Measurements from ENCODE around the gene MT1G.
"Not testable (repeated sequence)": the region's sequence is repeated elsewhere in the genome, so short reads cannot be mapped to it uniquely, and the experiment has no call there.

MT1G gene

GRCh38 chr16:56637814-56638750, 29.8 kb downstream of the MT1G start, which contains the start of gene MT1A:
Gene MT1A (plus strand): TSS chr16:56638666. CDS start chr16:56638739, 73 bp downstream.
- no peak for DNase-seq (ENCODE audit: low read depth, low spot score)

GRCh38 chr16:56636616-56637413, 31.1 kb downstream of the MT1G start:
- DNase-seq (ENCODE audit: low read depth, low spot score): no peak

GRCh38 chr16:56635441-56635967, 32.4 kb downstream of the MT1G start:
- no peak for DNase-seq (ENCODE audit: low read depth, low spot score)

- no peak for DNase-seq (ENCODE audit: low read depth, low spot score)
These were observed 33.0 kb downstream of the MT1G start for GRCh38 chr16:56634715-56635440.

GRCh38 chr16:56633535-56633934, 34.3 kb downstream of the MT1G start:
- no peak for DNase-seq (ENCODE audit: low read depth, low spot score)

GRCh38 chr16:56632848-56633365, 35.0 kb downstream of the MT1G start:
- no peak for DNase-seq (ENCODE audit: low read depth, low spot score)

GRCh38 chr16:56632156-56632847, 35.6 kb downstream of the MT1G start, which contains the start of gene MT1M:
Gene MT1M (plus strand): TSS chr16:56632659. CDS start chr16:56632732, 73 bp downstream.
- no peak for DNase-seq (ENCODE audit: low read depth, low spot score)

GRCh38 chr16:56631832-56632155, 36.1 kb downstream of the MT1G start:
- no peak for DNase-seq (ENCODE audit: low read depth, low spot score)

GRCh38 chr16:56631197-56631596, 36.7 kb downstream of the MT1G start:
- DNase-seq (ENCODE audit: low read depth, low spot score): no peak

- no peak for DNase-seq (ENCODE audit: low read depth, low spot score)
These were observed 37.7 kb downstream of the MT1G start for GRCh38 chr16:56630134-56630533.

GRCh38 chr16:56629531-56629930, 38.3 kb downstream of the MT1G start:
- DNase-seq (ENCODE audit: low read depth, low spot score): no peak

- DNase-seq (ENCODE audit: low read depth, low spot score): no peak
These were observed 39.1 kb downstream of the MT1G start for GRCh38 chr16:56628486-56629350.

GRCh38 chr16:56626685-56627084, 41.2 kb downstream of the MT1G start:
- DNase-seq (ENCODE audit: low read depth, low spot score): no peak

- DNase-seq (ENCODE audit: low read depth, low spot score): no peak
These were observed 41.8 kb downstream of the MT1G start for GRCh38 chr16:56625943-56626654.

- DNase-seq (ENCODE audit: low read depth, low spot score): no peak
These were observed 42.5 kb downstream of the MT1G start, which contains the start of gene MT1E for GRCh38 chr16:56625140-56625942. Gene MT1E (plus strand): TSS chr16:56625781. CDS start chr16:56625852, 71 bp downstream.

GRCh38 chr16:56623637-56624036, 44.2 kb downstream of the MT1G start:
- DNase-seq (ENCODE audit: low read depth, low spot score): no peak

- not testable (repeated sequence) for DNase-seq (ENCODE audit: low read depth, low spot score)
These were observed 44.7 kb downstream of the MT1G start for GRCh38 chr16:56623184-56623583.

Data from activated CD4-positive, CD25-positive, alpha-beta regulatory T cell treated with anti-CD3 and anti-CD28 coated beads, Interleukin-2, amount 50 U/mL, for 16 hours (primary cell).